GM12872 (cell line): ENCODE results near the gene RIPK1.

Experiments
- TF ChIP-seq, protein P1 (sequence below): IDR thresholded peaks from 3 replicates; pipeline ENCODE4 v1.5.1; 2011; ENCODE audit warnings: low read depth, mild to moderate bottlenecking, low read length, moderate library complexity; ENCODE audit not compliant: insufficient read depth

RIPK1 gene

DNA sequence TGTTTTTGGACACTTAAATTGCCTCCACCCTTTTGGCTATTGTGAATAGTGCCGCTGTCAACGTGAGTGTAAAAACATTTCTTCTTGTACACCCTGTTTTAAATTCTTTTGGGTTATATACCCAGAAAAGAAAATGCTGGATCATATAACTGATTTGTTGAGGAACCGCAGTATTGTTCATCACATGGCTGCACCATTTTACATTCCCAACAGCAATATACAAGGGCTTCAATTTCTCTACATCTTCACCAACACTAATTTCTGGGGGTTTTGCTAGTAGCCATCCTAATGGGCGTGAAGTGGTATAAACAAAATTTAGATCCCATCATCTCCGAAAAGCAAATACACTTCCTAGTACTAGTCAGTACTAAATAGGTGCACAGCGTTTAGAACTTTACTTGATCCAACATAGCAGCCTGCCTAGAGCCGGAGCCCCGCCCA is 49.6 kb downstream of the RIPK1 start:
- TF ChIP-seq, protein P1, sequence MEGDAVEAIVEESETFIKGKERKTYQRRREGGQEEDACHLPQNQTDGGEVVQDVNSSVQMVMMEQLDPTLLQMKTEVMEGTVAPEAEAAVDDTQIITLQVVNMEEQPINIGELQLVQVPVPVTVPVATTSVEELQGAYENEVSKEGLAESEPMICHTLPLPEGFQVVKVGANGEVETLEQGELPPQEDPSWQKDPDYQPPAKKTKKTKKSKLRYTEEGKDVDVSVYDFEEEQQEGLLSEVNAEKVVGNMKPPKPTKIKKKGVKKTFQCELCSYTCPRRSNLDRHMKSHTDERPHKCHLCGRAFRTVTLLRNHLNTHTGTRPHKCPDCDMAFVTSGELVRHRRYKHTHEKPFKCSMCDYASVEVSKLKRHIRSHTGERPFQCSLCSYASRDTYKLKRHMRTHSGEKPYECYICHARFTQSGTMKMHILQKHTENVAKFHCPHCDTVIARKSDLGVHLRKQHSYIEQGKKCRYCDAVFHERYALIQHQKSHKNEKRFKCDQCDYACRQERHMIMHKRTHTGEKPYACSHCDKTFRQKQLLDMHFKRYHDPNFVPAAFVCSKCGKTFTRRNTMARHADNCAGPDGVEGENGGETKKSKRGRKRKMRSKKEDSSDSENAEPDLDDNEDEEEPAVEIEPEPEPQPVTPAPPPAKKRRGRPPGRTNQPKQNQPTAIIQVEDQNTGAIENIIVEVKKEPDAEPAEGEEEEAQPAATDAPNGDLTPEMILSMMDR: no peak

DNA sequence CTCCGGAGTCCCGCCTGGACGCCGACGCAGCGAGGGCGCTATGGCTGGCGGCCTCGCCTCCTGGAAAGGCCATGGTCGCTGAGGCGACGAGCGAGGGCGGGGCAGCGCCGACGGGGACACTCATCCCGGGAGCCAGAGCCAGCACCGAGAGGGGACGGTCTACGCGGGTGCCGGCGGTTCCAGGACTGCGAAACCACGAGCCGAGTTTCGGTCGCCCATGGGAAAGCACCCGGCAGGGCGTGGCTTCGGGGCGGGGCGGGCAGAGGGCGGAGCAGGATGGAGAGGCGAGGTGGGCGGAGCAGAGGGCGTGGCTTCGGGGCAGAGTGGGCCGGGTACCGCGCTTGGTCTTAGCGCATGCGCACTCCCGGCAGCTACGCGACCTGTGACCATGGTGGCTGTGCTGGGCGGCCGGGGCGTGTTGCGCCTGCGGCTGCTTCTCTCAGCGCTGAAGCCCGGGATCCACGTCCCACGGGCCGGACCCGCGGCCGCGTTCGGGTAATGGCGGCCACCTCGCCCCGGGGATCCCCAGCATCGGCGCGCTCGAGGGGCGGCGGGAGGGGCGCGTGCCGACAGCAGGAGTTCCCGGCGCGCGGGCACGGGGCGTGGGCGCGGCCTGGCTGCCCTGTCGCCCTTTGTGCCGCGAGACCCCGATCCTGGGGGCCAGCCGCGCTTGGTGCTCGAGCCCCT is 50.2 kb downstream of the RIPK1 start, which contains the start of gene BPHL:
BPHL (plus strand) TSS at position 359 of the 687 bp plus-strand sequence; CDS start at position 389, 30 bp downstream.
- TF ChIP-seq, protein P1: no peak

GRCh38 chr6:3119040-3119723 is 50.9 kb downstream of the RIPK1 start:
- TF ChIP-seq, protein P1: no peak

DNA sequence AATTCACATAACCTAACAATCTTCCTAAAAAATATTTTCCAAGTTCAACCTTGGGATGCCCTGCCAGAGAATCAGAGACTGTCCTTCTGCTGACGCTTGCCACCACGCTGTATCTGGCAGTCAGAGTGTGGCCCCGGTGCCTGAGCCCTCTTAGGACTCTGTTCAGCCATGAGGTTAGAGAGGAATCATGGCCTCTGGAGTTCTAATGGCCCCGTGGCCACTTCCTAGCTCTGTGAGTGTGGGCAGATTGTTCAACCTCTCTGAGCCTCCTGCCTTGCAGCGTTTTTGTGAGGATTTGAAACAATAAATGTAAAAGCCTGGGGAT is 52.4 kb downstream of the RIPK1 start:
- TF ChIP-seq, protein P1: no peak

- TF ChIP-seq, protein P1: no peak
These were observed 54.5 kb downstream of the RIPK1 start for GRCh38 chr6:3122823-3123182.

DNA sequence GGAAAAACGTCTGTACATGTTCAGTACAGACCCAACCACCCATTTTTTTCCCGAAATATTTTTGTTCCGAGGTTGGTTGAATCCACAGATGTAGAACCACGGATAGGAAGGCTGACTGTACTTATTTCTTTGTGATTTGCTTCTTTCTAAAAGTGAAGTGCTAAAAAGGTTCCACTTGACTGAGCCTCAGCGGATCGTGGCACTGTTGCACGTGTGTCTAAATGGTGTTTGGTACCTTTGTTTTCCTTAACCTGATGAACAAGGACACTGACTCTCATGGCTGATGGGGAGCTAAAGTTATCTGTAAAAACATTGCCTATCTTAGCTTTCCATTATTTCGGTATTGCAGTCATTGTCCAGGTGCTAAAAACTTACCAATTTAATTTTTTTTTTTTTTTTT is 56.4 kb downstream of the RIPK1 start:
- TF ChIP-seq, protein P1: no peak

GRCh38 chr6:3125815-3126214 is 57.5 kb downstream of the RIPK1 start:
- TF ChIP-seq, protein P1: no peak
